ENCODE measurements around the gene NPDC1.

The NPDC1 gene

GRCh38 chr9:137058521-137059234 is 12.7 kb upstream of the NPDC1 start:
- H3K27ac ChIP-seq: no peak overlapping the region
- DNase-seq (ENCODE audit: low read depth, low spot score): no peak

GRCh38 chr9:137057545-137057944 is 11.6 kb upstream of the NPDC1 start:
- no peak overlapping the region for H3K27ac ChIP-seq
- no peak for DNase-seq (ENCODE audit: low read depth, low spot score)

GRCh38 chr9:137056739-137057415 is 10.9 kb upstream of the NPDC1 start:
- DNase-seq (ENCODE audit: low read depth, low spot score): no peak
- H3K27ac ChIP-seq: no peak overlapping the region

- no peak for DNase-seq (ENCODE audit: low read depth, low spot score)
- H3K27ac ChIP-seq: no peak overlapping the region
These were observed 9.7 kb upstream of the NPDC1 start for GRCh38 chr9:137055385-137056364.

- DNase-seq (ENCODE audit: low read depth, low spot score): no peak
- no peak overlapping the region for H3K27ac ChIP-seq
These were observed 9.0 kb upstream of the NPDC1 start for GRCh38 chr9:137054932-137055384.

GRCh38 chr9:137053944-137054931 is 8.3 kb upstream of the NPDC1 start, which contains the start of gene ENTPD2:
TSS of gene ENTPD2 (minus strand) at chr9:137054061. CDS start at chr9:137053997, 64 bp downstream.
- no peak within 1 kb of the TSS for H3K27ac ChIP-seq
- DNase-seq (ENCODE audit: low read depth, low spot score): no peak

GRCh38 chr9:137052998-137053943 is 7.3 kb upstream of the NPDC1 start:
- no peak for DNase-seq (ENCODE audit: low read depth, low spot score)
- H3K27ac ChIP-seq: no peak overlapping the region

GRCh38 chr9:137052293-137052692 is 6.3 kb upstream of the NPDC1 start:
- DNase-seq (ENCODE audit: low read depth, low spot score): no peak
- no peak overlapping the region for H3K27ac ChIP-seq

GRCh38 chr9:137051145-137051724 is 5.3 kb upstream of the NPDC1 start:
- DNase-seq (ENCODE audit: low read depth, low spot score): no peak

GRCh38 chr9:137050570-137050969 is 4.6 kb upstream of the NPDC1 start:
- no peak for DNase-seq (ENCODE audit: low read depth, low spot score)
- no peak overlapping the region for H3K27ac ChIP-seq

More at GRCh38 chr9:137051145-137051724, 5.3 kb upstream of the NPDC1 start:
- no peak overlapping the region for H3K27ac ChIP-seq

GRCh38 chr9:137049544-137050449 is 3.8 kb upstream of the NPDC1 start:
- no peak for DNase-seq (ENCODE audit: low read depth, low spot score)
- no peak overlapping the region for H3K27ac ChIP-seq

GRCh38 chr9:137048655-137049543 is 2.9 kb upstream of the NPDC1 start:
- DNase-seq (ENCODE audit: low read depth, low spot score): no peak
- no peak overlapping the region for H3K27ac ChIP-seq

GRCh38 chr9:137045294-137046087 is 486 bp downstream of the NPDC1 start:
- no peak for DNase-seq (ENCODE audit: low read depth, low spot score)

GRCh38 chr9:137044502-137045177 is 1.3 kb downstream of the NPDC1 start:
- DNase-seq (ENCODE audit: low read depth, low spot score): no peak

More at GRCh38 chr9:137045294-137046087, 486 bp downstream of the NPDC1 start:
- peak overlapping the region; percentile 41 for H3K27ac ChIP-seq

More at GRCh38 chr9:137044502-137045177, 1.3 kb downstream of the NPDC1 start:
- no peak overlapping the region for H3K27ac ChIP-seq
